Naive B cell (primary cell): ENCODE results near the gene ATAD3B. TPM values are rescaled to one million over a fixed set of nuclear protein-coding genes. Genes with fewer than 3 reads are reported as not detected.
"Not testable (repeated sequence)": the region's sequence is repeated elsewhere in the genome, so short reads cannot be mapped to it uniquely, and the experiment has no call there.

Experiments
- ATAC-seq, 2 donors: fragments of 150-1000 bp; cut with Tn5 transposase; 2 replicates each; pipeline ENCODE4 v1.10.0; 2021; ENCODE audit warnings: low read depth in 2 of 2, mild to moderate bottlenecking in 2 of 2, moderate library complexity in 2 of 2
- DNase-seq: peaks from one replicate; pipeline ENCODE4 v3.0.0; 2022
- H3K27ac Mint-ChIP-seq, 6 donors: one replicate each; pipeline ENCODE4 v1.8.0; 2020 to 2022; ENCODE audit warnings: mild to moderate bottlenecking in 6 of 6, mixed read lengths in 6 of 6, moderate library complexity in 5 of 6, inconsistent platforms in 2 of 6
- H3K27me3 Mint-ChIP-seq, 3 donors: one replicate each; pipeline ENCODE4 v1.8.0; 2021 to 2022; ENCODE audit warnings: mixed read lengths in 3 of 3, mild to moderate bottlenecking in 1 of 3
- H3K36me3 Mint-ChIP-seq, 2 donors: one replicate each; pipeline ENCODE4 v1.8.0; 2020 to 2022; ENCODE audit warnings: mixed read lengths in 2 of 2, inconsistent platforms in 1 of 2, mild to moderate bottlenecking in 1 of 2
- H3K4me1 Mint-ChIP-seq, 3 donors: one replicate each; pipeline ENCODE4 v1.8.0; 2020 to 2022; ENCODE audit warnings: mixed read lengths in 3 of 3, inconsistent platforms in 1 of 3, mild to moderate bottlenecking in 1 of 3, moderate library complexity in 1 of 3
- H3K4me3 Mint-ChIP-seq, 8 donors: one replicate each; pipeline ENCODE4 v1.8.0; 2020 to 2022; ENCODE audit warnings: mild to moderate bottlenecking in 8 of 8, mixed read lengths in 8 of 8, moderate library complexity in 8 of 8, inconsistent platforms in 2 of 8
- H3K9me3 Mint-ChIP-seq, 7 donors: one replicate each; pipeline ENCODE4 v1.8.0; 2020 to 2022; ENCODE audit warnings: mixed read lengths in 7 of 7, mild to moderate bottlenecking in 5 of 7, inconsistent platforms in 2 of 7, moderate library complexity in 1 of 7
- polyA plus RNA-seq, 6 donors: library from polyadenylated mRNA; unstranded; fragments of 300-500 nt; fragmentation: Illumina TruSeq; gene quantifications; one replicate each; pipeline ENCODE4 v1.2.3, GENCODE V29; 2021; ENCODE audit warnings: low read depth in 6 of 6

The ATAD3B gene
- polyA plus RNA-seq, 6 donors from 2014 or later = 0.20 to 10.2 (median 2.9) TPM

GRCh38 chr1:1484976-1485750 is 13.6 kb downstream of the ATAD3B start:
- not testable (repeated sequence) for H3K9me3 Mint-ChIP-seq, H3K36me3 Mint-ChIP-seq, H3K27ac Mint-ChIP-seq, H3K4me3 Mint-ChIP-seq, DNase-seq, H3K4me1 Mint-ChIP-seq, H3K27me3 Mint-ChIP-seq, ATAC-seq

GRCh38 chr1:1485755-1486317 is 14.3 kb downstream of the ATAD3B start:
- H3K27ac Mint-ChIP-seq, H3K36me3 Mint-ChIP-seq, H3K27me3 Mint-ChIP-seq, ATAC-seq, H3K9me3 Mint-ChIP-seq, H3K4me3 Mint-ChIP-seq, H3K4me1 Mint-ChIP-seq, DNase-seq: not testable (repeated sequence)

GRCh38 chr1:1487701-1488100 is 16.1 kb downstream of the ATAD3B start:
- no peaks in the 10 kb centered on the region for H3K9me3 Mint-ChIP-seq
- DNase-seq (no peak), ATAC-seq (no peak)
- no peak overlapping the region for H3K4me3 Mint-ChIP-seq
- no peaks in the 10 kb centered on the region for H3K4me1 Mint-ChIP-seq
- H3K36me3 Mint-ChIP-seq = peaks cover 0 to 6% of the 10 kb centered on the region in 2 donors
- no peaks in the 10 kb centered on the region for H3K27me3 Mint-ChIP-seq
- no peak overlapping the region for H3K27ac Mint-ChIP-seq

GRCh38 chr1:1489231-1489630 is 17.7 kb downstream of the ATAD3B start:
- Mint-ChIP-seq H3K36me3 (peaks cover 12 to 17% of the 10 kb centered on the region in 2 donors), H3K4me1 (no peaks in the 10 kb centered on the region), H3K27ac (peak overlapping the region in 1 of 6 donors; percentile 80), H3K27me3 (no peaks in the 10 kb centered on the region), H3K4me3 (no peak overlapping the region), H3K9me3 (peaks cover 0 to 11% (median 9%) of the 10 kb centered on the region in 7 donors)
- ATAC-seq (no peak), DNase-seq (no peak)

- Mint-ChIP-seq H3K9me3 (peaks cover 0 to 11% (median 9%) of the 10 kb centered on the region in 7 donors), H3K27ac (no peak overlapping the region), H3K4me3 (no peak overlapping the region), H3K4me1 (no peaks in the 10 kb centered on the region), H3K27me3 (no peaks in the 10 kb centered on the region), H3K36me3 (peaks cover 12 to 17% of the 10 kb centered on the region in 2 donors)
- ATAC-seq = no peak
- no peak for DNase-seq
Measured at GRCh38 chr1:1489861-1490260, 18.3 kb downstream of the ATAD3B start.

GRCh38 chr1:1490633-1491230 is 19.2 kb downstream of the ATAD3B start:
- no peaks in the 10 kb centered on the region for H3K4me1 Mint-ChIP-seq
- H3K27me3 Mint-ChIP-seq = no peaks in the 10 kb centered on the region
- DNase-seq (no peak), ATAC-seq (no peak)
- H3K4me3 Mint-ChIP-seq = no peak overlapping the region
- peaks cover 0 to 11% (median 9%) of the 10 kb centered on the region in 7 donors for H3K9me3 Mint-ChIP-seq
- no peak overlapping the region for H3K27ac Mint-ChIP-seq
- peaks cover 12 to 17% of the 10 kb centered on the region in 2 donors for H3K36me3 Mint-ChIP-seq

- H3K4me3 Mint-ChIP-seq = no peak overlapping the region
- H3K27me3 Mint-ChIP-seq = no peaks in the 10 kb centered on the region
- H3K4me1 Mint-ChIP-seq = no peaks in the 10 kb centered on the region
- H3K36me3 Mint-ChIP-seq = peaks cover 12 to 17% of the 10 kb centered on the region in 2 donors
- peaks cover 0 to 11% (median 9%) of the 10 kb centered on the region in 7 donors for H3K9me3 Mint-ChIP-seq
- H3K27ac Mint-ChIP-seq = no peak overlapping the region
- DNase-seq (no peak), ATAC-seq (no peak)
Measured at GRCh38 chr1:1491601-1492000, 20.0 kb downstream of the ATAD3B start.

GRCh38 chr1:1494311-1494710 is 22.7 kb downstream of the ATAD3B start:
- H3K4me3 Mint-ChIP-seq, H3K27ac Mint-ChIP-seq, DNase-seq, ATAC-seq, H3K27me3 Mint-ChIP-seq, H3K4me1 Mint-ChIP-seq: not testable (repeated sequence)
- peaks cover 12 to 17% of the 10 kb centered on the region in 2 donors for H3K36me3 Mint-ChIP-seq
- peaks cover 0 to 11% (median 9%) of the 10 kb centered on the region in 7 donors for H3K9me3 Mint-ChIP-seq

- not testable (repeated sequence) for DNase-seq, ATAC-seq, H3K4me1 Mint-ChIP-seq, H3K27me3 Mint-ChIP-seq, H3K4me3 Mint-ChIP-seq, H3K27ac Mint-ChIP-seq
- Mint-ChIP-seq H3K36me3 (peaks cover 12 to 17% of the 10 kb centered on the region in 2 donors), H3K9me3 (peaks cover 0 to 11% (median 9%) of the 10 kb centered on the region in 7 donors)
Measured at GRCh38 chr1:1495461-1495975, 24.0 kb downstream of the ATAD3B start.

- peak overlapping the region; percentile 72 to 92 (median 84) for H3K4me3 Mint-ChIP-seq
- not testable (repeated sequence) for H3K27me3 Mint-ChIP-seq, H3K36me3 Mint-ChIP-seq, H3K9me3 Mint-ChIP-seq
- peak; percentile 44 to 51 for ATAC-seq
- peaks cover 10 to 14% (median 10%) of the 10 kb centered on the region in 3 donors for H3K4me1 Mint-ChIP-seq
- H3K27ac Mint-ChIP-seq = peak overlapping the region; percentile 95 to 99 (median 98)
- DNase-seq = peak; percentile 51
Measured at GRCh38 chr1:1504777-1505365, 33.3 kb downstream of the ATAD3B start.

GRCh38 chr1:1505366-1505798 is 33.8 kb downstream of the ATAD3B start:
- ATAC-seq (peak; percentile 82 to 87), DNase-seq (peak; percentile 34)
- Mint-ChIP-seq H3K4me3 (peak overlapping the region; percentile 72 to 92 (median 84)), H3K4me1 (peaks cover 10 to 14% (median 10%) of the 10 kb centered on the region in 3 donors), H3K27ac (peak overlapping the region; percentile 95 to 99 (median 98))
- H3K36me3 Mint-ChIP-seq, H3K27me3 Mint-ChIP-seq, H3K9me3 Mint-ChIP-seq: not testable (repeated sequence)

- not testable (repeated sequence) for DNase-seq, H3K9me3 Mint-ChIP-seq, ATAC-seq, H3K27me3 Mint-ChIP-seq, H3K36me3 Mint-ChIP-seq
- H3K4me3 Mint-ChIP-seq = peak overlapping the region in 7 of 8 donors; percentile 72 to 92 (median 86)
- peak overlapping the region in 5 of 6 donors; percentile 78 to 99 (median 98) for H3K27ac Mint-ChIP-seq
- peaks cover 11 to 16% (median 11%) of the 10 kb centered on the region in 3 donors for H3K4me1 Mint-ChIP-seq
Measured at GRCh38 chr1:1505801-1506200, 34.2 kb downstream of the ATAD3B start.

- Mint-ChIP-seq H3K4me1 (peaks cover 16 to 26% (median 19%) of the 10 kb centered on the region in 3 donors), H3K36me3 (no peaks in the 10 kb centered on the region), H3K27ac (peak overlapping the region in 2 of 6 donors; percentile 59 to 78), H3K4me3 (peak overlapping the region in 1 of 8 donors; percentile 52), H3K27me3 (no peaks in the 10 kb centered on the region), H3K9me3 (no peaks in the 10 kb centered on the region)
- ATAC-seq (no peak), DNase-seq (no peak)
Measured at GRCh38 chr1:1507305-1507704, 35.7 kb downstream of the ATAD3B start.
